GM12874 (cell line): ENCODE data around the gene LRRK1.

Source experiments
- TF ChIP-seq, protein P1 (sequence below): IDR thresholded peaks from 2 replicates; pipeline ENCODE4 v1.5.1; 2011; ENCODE audit warnings: low read depth, mild to moderate bottlenecking, control low read depth, low read length, moderate library complexity; ENCODE audit not compliant: insufficient read depth

The LRRK1 gene

GRCh38 chr15:101062471-101063171 lies 143.5 kb downstream of the LRRK1 start:
- TF ChIP-seq, protein P1, sequence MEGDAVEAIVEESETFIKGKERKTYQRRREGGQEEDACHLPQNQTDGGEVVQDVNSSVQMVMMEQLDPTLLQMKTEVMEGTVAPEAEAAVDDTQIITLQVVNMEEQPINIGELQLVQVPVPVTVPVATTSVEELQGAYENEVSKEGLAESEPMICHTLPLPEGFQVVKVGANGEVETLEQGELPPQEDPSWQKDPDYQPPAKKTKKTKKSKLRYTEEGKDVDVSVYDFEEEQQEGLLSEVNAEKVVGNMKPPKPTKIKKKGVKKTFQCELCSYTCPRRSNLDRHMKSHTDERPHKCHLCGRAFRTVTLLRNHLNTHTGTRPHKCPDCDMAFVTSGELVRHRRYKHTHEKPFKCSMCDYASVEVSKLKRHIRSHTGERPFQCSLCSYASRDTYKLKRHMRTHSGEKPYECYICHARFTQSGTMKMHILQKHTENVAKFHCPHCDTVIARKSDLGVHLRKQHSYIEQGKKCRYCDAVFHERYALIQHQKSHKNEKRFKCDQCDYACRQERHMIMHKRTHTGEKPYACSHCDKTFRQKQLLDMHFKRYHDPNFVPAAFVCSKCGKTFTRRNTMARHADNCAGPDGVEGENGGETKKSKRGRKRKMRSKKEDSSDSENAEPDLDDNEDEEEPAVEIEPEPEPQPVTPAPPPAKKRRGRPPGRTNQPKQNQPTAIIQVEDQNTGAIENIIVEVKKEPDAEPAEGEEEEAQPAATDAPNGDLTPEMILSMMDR, result no peak

- TF ChIP-seq, protein P1, result no peak
Measured at GRCh38 chr15:101063212-101063611, 144.1 kb downstream of the LRRK1 start.

DNA sequence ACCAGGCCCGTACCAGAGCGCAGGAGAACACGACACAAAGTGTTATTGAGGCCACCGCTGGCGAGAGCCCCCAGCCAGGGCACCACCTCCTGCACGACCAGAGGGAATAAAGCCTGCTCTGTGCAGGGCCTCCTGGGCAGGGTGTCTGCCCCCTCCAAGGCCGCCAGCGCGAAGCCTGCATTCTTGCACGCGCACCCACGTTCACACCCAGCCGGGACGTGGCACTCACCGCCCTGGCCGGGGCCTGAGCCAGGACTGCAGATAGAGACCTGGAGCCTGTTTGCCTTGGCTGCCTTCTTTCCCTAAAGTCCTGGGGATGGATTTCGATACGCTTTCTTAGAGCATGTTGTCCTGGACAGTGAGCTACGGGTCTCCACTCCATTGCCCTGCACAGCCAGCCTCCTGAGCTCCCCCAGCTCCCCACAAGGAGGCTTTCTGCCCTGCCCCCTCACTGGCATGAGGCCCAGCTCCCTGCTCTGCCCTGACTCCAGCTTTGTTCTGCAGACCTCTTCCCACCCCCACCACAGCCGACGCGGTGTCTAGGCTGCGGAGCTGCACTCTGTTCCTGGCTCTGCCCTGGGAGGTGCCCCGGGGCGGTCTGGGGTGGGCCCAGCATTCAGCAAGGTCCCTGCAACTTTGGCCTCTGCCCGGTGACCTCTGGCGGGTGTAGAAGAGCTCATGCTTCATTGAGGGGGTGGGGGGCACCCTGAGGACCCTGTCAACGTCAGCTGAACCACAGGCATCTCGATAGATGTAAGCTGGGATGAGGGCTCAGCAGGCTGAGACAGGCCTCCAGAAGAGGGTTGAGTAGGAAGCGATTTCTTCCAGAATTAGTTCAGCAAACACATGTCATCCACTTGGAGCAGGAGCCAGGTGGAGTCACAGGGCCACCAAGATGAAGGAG lies 145.0 kb downstream of the LRRK1 start:
- TF ChIP-seq, protein P1, result no peak

DNA sequence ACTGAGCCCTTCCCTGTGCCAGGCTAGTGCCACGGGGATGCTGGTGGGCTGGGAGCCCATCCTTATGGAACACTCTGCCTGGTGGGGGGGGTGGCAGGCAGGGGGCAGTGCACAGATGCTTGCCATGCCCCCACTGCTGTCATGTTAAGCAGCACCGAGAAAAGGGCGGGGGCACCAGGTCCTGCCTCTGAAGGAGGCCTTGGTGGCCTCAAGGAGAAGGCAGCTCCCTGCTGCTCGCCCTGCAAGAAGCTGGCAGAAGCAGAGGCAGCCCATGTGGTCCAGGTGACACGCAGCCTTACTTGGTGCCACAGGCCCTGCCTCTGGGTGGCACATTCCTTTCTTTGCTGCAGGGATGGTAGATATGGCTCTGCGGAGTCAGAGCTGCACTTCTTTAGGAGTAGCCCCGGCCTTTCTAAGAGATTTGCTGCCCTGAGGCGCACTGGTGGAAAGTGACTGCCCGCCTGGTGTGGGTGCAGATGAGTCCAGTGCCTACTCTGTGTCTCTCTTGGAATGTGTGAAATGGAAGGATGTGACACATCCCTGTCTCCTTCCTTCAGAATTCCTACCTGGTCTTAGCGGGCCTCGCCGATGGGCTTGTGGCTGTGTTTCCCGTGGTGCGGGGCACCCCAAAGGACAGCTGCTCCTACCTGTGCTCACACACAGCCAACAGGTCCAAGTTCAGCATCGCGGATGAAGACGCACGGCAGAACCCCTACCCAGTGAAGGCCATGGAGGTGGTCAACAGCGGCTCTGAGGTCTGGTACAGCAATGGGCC lies 145.8 kb downstream of the LRRK1 start:
- TF ChIP-seq, protein P1, result no peak

- TF ChIP-seq, protein P1, result no peak
Measured at GRCh38 chr15:101065570-101066221, 146.5 kb downstream of the LRRK1 start.

DNA sequence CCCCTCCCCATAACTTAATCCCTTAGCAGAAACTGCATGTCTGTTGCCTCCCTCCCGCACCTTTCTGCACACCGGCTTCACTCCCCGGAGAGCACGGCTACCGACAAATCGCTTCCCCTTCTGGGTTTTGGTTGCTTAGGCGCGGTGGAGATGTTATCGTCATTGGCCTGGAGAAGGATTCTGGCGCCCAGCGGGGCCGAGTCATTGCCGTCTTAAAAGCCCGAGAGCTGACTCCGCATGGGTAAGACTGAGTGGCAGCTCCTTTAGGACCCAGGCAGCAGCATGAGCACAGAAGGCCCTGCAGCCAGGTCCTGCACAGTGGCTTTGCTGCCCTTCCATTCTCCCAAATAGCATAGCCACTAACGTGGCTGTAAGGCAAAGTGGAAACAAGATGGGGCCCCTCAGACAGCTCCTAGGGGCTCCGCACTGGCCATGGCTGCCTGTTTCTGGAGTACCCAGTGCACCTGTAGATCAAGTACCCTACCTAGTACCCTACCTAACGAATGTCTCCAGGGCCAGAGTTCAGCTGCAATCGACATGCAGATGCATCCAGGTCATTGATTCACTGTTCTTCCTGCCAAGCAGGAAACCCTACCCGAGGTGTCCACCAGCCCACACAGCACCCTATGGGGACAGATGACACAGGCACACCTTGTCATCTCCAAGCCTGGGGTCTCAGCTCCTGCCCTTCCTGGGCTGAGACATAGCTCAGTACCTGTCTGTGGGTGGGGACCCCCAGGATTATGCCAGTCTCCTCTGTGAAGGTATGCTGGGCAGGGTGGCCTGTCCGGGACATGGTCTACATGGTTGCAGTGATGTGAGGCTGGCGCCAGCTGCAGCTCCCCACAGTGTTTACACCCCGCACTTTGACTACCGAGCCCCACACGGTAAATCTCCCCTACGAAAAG lies 147.6 kb downstream of the LRRK1 start:
- TF ChIP-seq, protein P1, result no peak
